OCI-LY7 (cell line): ENCODE data around the gene TBC1D32. TPM values are rescaled to one million over a fixed set of nuclear protein-coding genes. Genes with fewer than 3 reads are reported as not detected.

Experiments
- BruUV-seq: library from RNA; stranded (reverse); fragments of 400-500 nt; replicated peaks from 2 replicates; lab custom pipeline; 2021; lab: Mats Ljungman, UMichigan
- CTCF ChIA-PET: fragments of 300-600 bp; sonication (Branson Sonifier 250); formaldehyde crosslinking; loops from one replicate; lab custom pipeline; 2022; ENCODE audit warnings: antibody characterized with exemption; ENCODE audit not compliant: unreplicated experiment; lab: Charles Lee
- POLR2A ChIA-PET: fragments of 300-600 bp; sonication (Branson Sonifier 250); formaldehyde crosslinking; loops from one replicate; lab custom pipeline; 2022; ENCODE audit warnings: antibody characterized with exemption; lab: Charles Lee
- DNase-seq: peaks from one replicate; pipeline ENCODE4 v3.0.0-alpha.2; 2015; ENCODE audit warnings: low spot score
- H2AFZ ChIP-seq: fragments of 200-600 bp; sonication (generic), shearing (Covaris generic); 2 replicates; pipeline ENCODE4 v1.6.1; 2014; ENCODE audit warnings: mild to moderate bottlenecking, antibody characterized with exemption, low read length, moderate library complexity
- H3K27ac ChIP-seq: fragments of 200-600 bp; sonication (generic); 2 replicates; pipeline ENCODE4 v1.5.1; 2014; ENCODE audit warnings: mixed run types, low read depth, mild to moderate bottlenecking, moderate library complexity, low read length, inconsistent platforms; ENCODE audit not compliant: poor library complexity, severe bottlenecking
- H3K36me3 ChIP-seq: fragments of 200-600 bp; sonication (generic); 2 replicates; pipeline ENCODE4 v1.6.1; 2014; ENCODE audit warnings: mild to moderate bottlenecking, antibody characterized with exemption, low read length, moderate library complexity, mixed read lengths; ENCODE audit not compliant: insufficient read depth
- H3K4me1 ChIP-seq: fragments of 200-600 bp; sonication (generic); 2 replicates; pipeline ENCODE4 v1.5.1; 2014; ENCODE audit warnings: mild to moderate bottlenecking, low read length; ENCODE audit not compliant: insufficient read depth, poor library complexity, severe bottlenecking
- H3K4me2 ChIP-seq: fragments of 200-600 bp; sonication (generic); 2 replicates; pipeline ENCODE4 v1.6.1; 2014; ENCODE audit warnings: mild to moderate bottlenecking, low read length
- H3K4me3 ChIP-seq: fragments of 200-600 bp; sonication (generic); 2 replicates; pipeline ENCODE4 v1.5.1; 2014; ENCODE audit warnings: mild to moderate bottlenecking, low read depth, low read length; ENCODE audit not compliant: poor library complexity, severe bottlenecking
- H3K79me2 ChIP-seq: fragments of 200-600 bp; sonication (generic); 2 replicates; pipeline ENCODE4 v1.6.1; 2016; ENCODE audit warnings: low read depth, mild to moderate bottlenecking, low read length, moderate library complexity, mixed read lengths; ENCODE audit not compliant: insufficient read depth
- H3K9me2 ChIP-seq: fragments of 200-600 bp; sonication (generic); 2 replicates; pipeline ENCODE4 v1.6.1; 2016; ENCODE audit warnings: mild to moderate bottlenecking, low read length, mixed read lengths; ENCODE audit not compliant: insufficient read depth
- H3K9me3 ChIP-seq: fragments of 200-600 bp; sonication (generic); 2 replicates; pipeline ENCODE4 v1.6.1; 2014; ENCODE audit warnings: mild to moderate bottlenecking, mixed run types, low read length, mixed read lengths
- H4K20me1 ChIP-seq: fragments of 200-600 bp; sonication (generic); 2 replicates; pipeline ENCODE4 v1.6.1; 2014; ENCODE audit warnings: mild to moderate bottlenecking, antibody characterized with exemption, low read length, moderate library complexity, mixed read lengths; ENCODE audit not compliant: insufficient read depth
- CTCF ChIP-seq: fragments of 200-600 bp; sonication (generic); conservative IDR thresholded peaks from 2 replicates; pipeline ENCODE4 v1.5.1; 2014; ENCODE audit warnings: mild to moderate bottlenecking, antibody characterized with exemption, low read length, moderate library complexity, mixed read lengths
- EZH2phosphoT487 ChIP-seq: fragments of 200-600 bp; sonication (generic); IDR thresholded peaks from 2 replicates; pipeline ENCODE4 v1.6.1; 2018; ENCODE audit warnings: low read depth, borderline replicate concordance, mild to moderate bottlenecking, mixed run types, antibody characterized with exemption, low read length, moderate library complexity, mixed read lengths
- intact Hi-C: fragments of 100-400 bp; cut with micrococcal nuclease; formaldehyde crosslinking; loops from one replicate; pipeline ENCODE4 v1.10.0; 2022; ENCODE audit not compliant: unreplicated experiment
- total RNA-seq, 2 experiments: library from RNA; depleted of rRNA in 1 of 2; stranded (reverse); fragments of >200 nt in 1 of 2; shearing (Covaris generic) in 1 of 2; gene quantifications; 2 replicates each; pipeline ENCODE4 v1.2.3, GENCODE V29; 2014 to 2022

Gene TBC1D32
- total RNA-seq, 2 experiments from 2014 or later = 3.8 to 5.1 TPM

- intact Hi-C loops = no loop called here
- POLR2A ChIA-PET = interaction anchor here (0.6 to 1.5 kb wide), 4 partner anchors 10 to 746 kb away, joined by 3 to 4 read pairs (median 4); no protein-coding TSS in a partner anchor
- Histone ChIP-seq H3K9me3 (no peaks in the 10 kb centered on the region), H2AFZ (no peak overlapping the region), H3K9me2 (no peaks in the 10 kb centered on the region), H3K27ac (no peak overlapping the region), H4K20me1 (no peaks in the 10 kb centered on the region), H3K4me2 (no peak overlapping the region), H3K4me3 (no peak overlapping the region), H3K36me3 (no peaks in the 10 kb centered on the region), H3K4me1 (no peaks in the 10 kb centered on the region), H3K79me2 (no peaks in the 10 kb centered on the region)
- CTCF ChIA-PET = no interaction called here
- no TSS peak for BruUV-seq
- TF ChIP-seq EZH2phosphoT487 (no peak), CTCF (no peak)
- no peak for DNase-seq
These were observed 49.2 kb downstream of the TBC1D32 start for GRCh38 chr6:121285041-121285440.

GRCh38 chr6:121274666-121275295, 59.5 kb downstream of the TBC1D32 start:
- Histone ChIP-seq H3K4me1 (no peaks in the 10 kb centered on the region), H3K4me2 (no peak overlapping the region), H3K27ac (no peak overlapping the region), H3K36me3 (no peaks in the 10 kb centered on the region), H3K79me2 (no peaks in the 10 kb centered on the region), H4K20me1 (no peaks in the 10 kb centered on the region), H3K4me3 (no peak overlapping the region), H3K9me2 (no peaks in the 10 kb centered on the region), H2AFZ (no peak overlapping the region), H3K9me3 (no peaks in the 10 kb centered on the region)
- POLR2A ChIA-PET = no interaction called here
- intact Hi-C loops = no loop called here
- BruUV-seq = no TSS peak
- CTCF ChIA-PET = no interaction called here
- TF ChIP-seq EZH2phosphoT487 (no peak), CTCF (no peak)
- DNase-seq = no peak

GRCh38 chr6:121263742-121264141, 70.5 kb downstream of the TBC1D32 start:
- no peak overlapping the region for H3K4me3 ChIP-seq
- H4K20me1 ChIP-seq = no peaks in the 10 kb centered on the region
- no peak overlapping the region for H2AFZ ChIP-seq
- DNase-seq = no peak
- ChIA-PET POLR2A (no interaction called here), CTCF (no interaction called here)
- H3K4me1 ChIP-seq = no peaks in the 10 kb centered on the region
- H3K27ac ChIP-seq = no peak overlapping the region
- no peak overlapping the region for H3K4me2 ChIP-seq
- H3K9me2 ChIP-seq = no peaks in the 10 kb centered on the region
- intact Hi-C loops = no loop called here
- no TSS peak for BruUV-seq
- no peaks in the 10 kb centered on the region for H3K79me2 ChIP-seq
- H3K9me3 ChIP-seq = no peaks in the 10 kb centered on the region
- no peaks in the 10 kb centered on the region for H3K36me3 ChIP-seq
- TF ChIP-seq CTCF = no peak
- TF ChIP-seq EZH2phosphoT487 = no peak
